ENCODE results near the gene SYT13.

The SYT13 gene

GRCh38 chr11:45305874-45306623 is 19.9 kb upstream of the SYT13 start:
- DNase-seq: peak; percentile 54

- DNase-seq: no peak
Measured at GRCh38 chr11:45304992-45305335, 18.8 kb upstream of the SYT13 start.

- no peak for DNase-seq
Measured at GRCh38 chr11:45304111-45304991, 18.2 kb upstream of the SYT13 start.

- no peak for DNase-seq
Measured at GRCh38 chr11:45303316-45303715, 17.2 kb upstream of the SYT13 start.

GRCh38 chr11:45301537-45302246 is 15.6 kb upstream of the SYT13 start:
- peak; percentile 41 for DNase-seq

GRCh38 chr11:45300715-45301114 is 14.6 kb upstream of the SYT13 start:
- DNase-seq: no peak

GRCh38 chr11:45298718-45299117 is 12.6 kb upstream of the SYT13 start:
- no peak for DNase-seq

- no peak for DNase-seq
Measured at GRCh38 chr11:45296075-45296474, 9.9 kb upstream of the SYT13 start.

GRCh38 chr11:45294499-45294898 is 8.4 kb upstream of the SYT13 start:
- DNase-seq: no peak

- peak; percentile 63 for DNase-seq
Measured at GRCh38 chr11:45293566-45294192, 7.5 kb upstream of the SYT13 start.

- no peak for DNase-seq
Measured at GRCh38 chr11:45290586-45290985, 4.4 kb upstream of the SYT13 start.

GRCh38 chr11:45289369-45289768 is 3.2 kb upstream of the SYT13 start:
- no peak for DNase-seq

GRCh38 chr11:45288339-45288738 is 2.2 kb upstream of the SYT13 start:
- DNase-seq: peak; percentile 32

GRCh38 chr11:45287316-45287903 is 1.3 kb upstream of the SYT13 start:
- no peak for DNase-seq

GRCh38 chr11:45285250-45285828 is 802 bp downstream of the SYT13 start:
- no peak for DNase-seq

GRCh38 chr11:45282081-45282480 is 4.1 kb downstream of the SYT13 start:
- no peak for DNase-seq

- DNase-seq: peak; percentile 70
Measured at GRCh38 chr11:45280449-45280848, 5.7 kb downstream of the SYT13 start.

- no peak for DNase-seq
Measured at GRCh38 chr11:45279645-45280044, 6.5 kb downstream of the SYT13 start.

- DNase-seq: peak; percentile 16
Measured at GRCh38 chr11:45278714-45279113, 7.4 kb downstream of the SYT13 start.

- no peak for DNase-seq
Measured at GRCh38 chr11:45275828-45276227, 10.3 kb downstream of the SYT13 start.

GRCh38 chr11:45274206-45274605 is 11.9 kb downstream of the SYT13 start:
- DNase-seq: no peak

GRCh38 chr11:45273509-45273908 is 12.6 kb downstream of the SYT13 start:
- DNase-seq: no peak
